HCT116 (cell line): ENCODE measurements around the gene SLC31A1.

ENCODE experiments used
- EZH2 ChIP-seq: fragments of 200-600 bp; sonication (generic); IDR thresholded peaks from 2 replicates; pipeline ENCODE4 v1.6.1; 2017; ENCODE audit warnings: antibody characterized with exemption, mixed run types
- EZH2phosphoT487 ChIP-seq: fragments of 200-600 bp; IDR thresholded peaks from 2 replicates; pipeline ENCODE4 v1.6.1; 2018; ENCODE audit warnings: antibody characterized with exemption, borderline replicate concordance
- JUND ChIP-seq: IDR thresholded peaks from 2 replicates; pipeline ENCODE4 v1.6.1; 2012
- POLR2A ChIP-seq: IDR thresholded peaks from 2 replicates; pipeline ENCODE4 v1.7.0; 2011; ENCODE audit warnings: borderline replicate concordance; ENCODE audit not compliant: insufficient read depth, insufficient read length; ENCODE audit errors: extremely low read depth
- POLR2AphosphoS5 ChIP-seq: IDR thresholded peaks from 2 replicates; pipeline ENCODE4 v1.6.1; 2011; ENCODE audit warnings: mild to moderate bottlenecking, low read depth, low read length, moderate library complexity
- RAD21 ChIP-seq: IDR thresholded peaks from 2 replicates; pipeline ENCODE4 v1.6.1; 2012; ENCODE audit warnings: low read depth, mild to moderate bottlenecking
- TF ChIP-seq, protein P1 (sequence below), 3 experiments: fragments of 200-600 bp in 1 of 3; sonication (generic) in 1 of 3; IDR thresholded peaks in 2 of 3; conservative IDR thresholded peaks in 1 of 3; 2 replicates each; pipeline ENCODE4 v1.5.1; 2012 to 2017; ENCODE audit warnings: low read depth in 2 of 3, low read length in 2 of 3, antibody characterized with exemption in 1 of 3, borderline replicate concordance in 1 of 3, control low read depth in 1 of 3, mild to moderate bottlenecking in 1 of 3, mixed read lengths in 1 of 3, mixed run types in 1 of 3, moderate library complexity in 1 of 3; ENCODE audit not compliant: insufficient read depth in 1 of 3
- TF ChIP-seq, protein P2 (sequence below): IDR thresholded peaks from 2 replicates; pipeline ENCODE4 v1.6.1; 2012
- TF ChIP-seq, protein P3 (sequence below): IDR thresholded peaks from 2 replicates; pipeline ENCODE4 v1.6.1; 2011; ENCODE audit warnings: mild to moderate bottlenecking, low read length, moderate library complexity; ENCODE audit not compliant: insufficient replicate concordance; ENCODE audit errors: extremely low read depth

DNA sequence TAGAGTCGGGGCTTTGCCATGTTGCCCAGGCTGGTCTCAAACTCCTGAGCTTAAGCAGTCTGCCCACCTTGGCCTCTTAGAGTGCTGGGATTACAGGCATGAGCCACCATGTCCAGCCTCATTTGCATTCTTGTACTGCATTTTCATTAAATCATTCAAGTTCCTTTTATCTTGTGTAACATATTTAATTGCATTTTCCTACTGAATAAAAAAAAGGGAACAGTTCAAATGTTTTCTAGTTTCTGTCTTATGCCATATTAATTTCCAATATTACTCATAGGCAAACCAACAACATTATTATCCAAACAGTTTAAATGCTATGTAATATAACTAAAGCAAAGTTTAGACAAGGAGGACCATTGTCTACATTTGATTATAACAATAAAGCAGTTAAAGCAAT, 6.1 kb downstream of the SLC31A1 start:
- TF ChIP-seq RAD21 (no peak), POLR2A (no peak), JUND (no peak), POLR2AphosphoS5 (no peak), EZH2phosphoT487 (no peak), EZH2 (no peak)
- TF ChIP-seq, protein P1, sequence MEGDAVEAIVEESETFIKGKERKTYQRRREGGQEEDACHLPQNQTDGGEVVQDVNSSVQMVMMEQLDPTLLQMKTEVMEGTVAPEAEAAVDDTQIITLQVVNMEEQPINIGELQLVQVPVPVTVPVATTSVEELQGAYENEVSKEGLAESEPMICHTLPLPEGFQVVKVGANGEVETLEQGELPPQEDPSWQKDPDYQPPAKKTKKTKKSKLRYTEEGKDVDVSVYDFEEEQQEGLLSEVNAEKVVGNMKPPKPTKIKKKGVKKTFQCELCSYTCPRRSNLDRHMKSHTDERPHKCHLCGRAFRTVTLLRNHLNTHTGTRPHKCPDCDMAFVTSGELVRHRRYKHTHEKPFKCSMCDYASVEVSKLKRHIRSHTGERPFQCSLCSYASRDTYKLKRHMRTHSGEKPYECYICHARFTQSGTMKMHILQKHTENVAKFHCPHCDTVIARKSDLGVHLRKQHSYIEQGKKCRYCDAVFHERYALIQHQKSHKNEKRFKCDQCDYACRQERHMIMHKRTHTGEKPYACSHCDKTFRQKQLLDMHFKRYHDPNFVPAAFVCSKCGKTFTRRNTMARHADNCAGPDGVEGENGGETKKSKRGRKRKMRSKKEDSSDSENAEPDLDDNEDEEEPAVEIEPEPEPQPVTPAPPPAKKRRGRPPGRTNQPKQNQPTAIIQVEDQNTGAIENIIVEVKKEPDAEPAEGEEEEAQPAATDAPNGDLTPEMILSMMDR (IDR thresholded peaks at IDR 0.05 in 2 of 3, conservative IDR thresholded peaks at IDR 0.05 in 1 of 3; ENCODE audit: borderline replicate concordance in 1 of 3, insufficient read depth in 1 of 3, low read depth in 2 of 3, low read length in 2 of 3), result no peak
- TF ChIP-seq, protein P2, sequence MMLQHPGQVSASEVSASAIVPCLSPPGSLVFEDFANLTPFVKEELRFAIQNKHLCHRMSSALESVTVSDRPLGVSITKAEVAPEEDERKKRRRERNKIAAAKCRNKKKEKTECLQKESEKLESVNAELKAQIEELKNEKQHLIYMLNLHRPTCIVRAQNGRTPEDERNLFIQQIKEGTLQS, result no peak
- TF ChIP-seq, protein P3, sequence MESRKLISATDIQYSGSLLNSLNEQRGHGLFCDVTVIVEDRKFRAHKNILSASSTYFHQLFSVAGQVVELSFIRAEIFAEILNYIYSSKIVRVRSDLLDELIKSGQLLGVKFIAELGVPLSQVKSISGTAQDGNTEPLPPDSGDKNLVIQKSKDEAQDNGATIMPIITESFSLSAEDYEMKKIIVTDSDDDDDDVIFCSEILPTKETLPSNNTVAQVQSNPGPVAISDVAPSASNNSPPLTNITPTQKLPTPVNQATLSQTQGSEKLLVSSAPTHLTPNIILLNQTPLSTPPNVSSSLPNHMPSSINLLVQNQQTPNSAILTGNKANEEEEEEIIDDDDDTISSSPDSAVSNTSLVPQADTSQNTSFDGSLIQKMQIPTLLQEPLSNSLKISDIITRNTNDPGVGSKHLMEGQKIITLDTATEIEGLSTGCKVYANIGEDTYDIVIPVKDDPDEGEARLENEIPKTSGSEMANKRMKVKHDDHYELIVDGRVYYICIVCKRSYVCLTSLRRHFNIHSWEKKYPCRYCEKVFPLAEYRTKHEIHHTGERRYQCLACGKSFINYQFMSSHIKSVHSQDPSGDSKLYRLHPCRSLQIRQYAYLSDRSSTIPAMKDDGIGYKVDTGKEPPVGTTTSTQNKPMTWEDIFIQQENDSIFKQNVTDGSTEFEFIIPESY, result no peak
